Measurements from ENCODE around the gene TMEM63A. TPM values are rescaled to one million over a fixed set of nuclear protein-coding genes. Genes with fewer than 3 reads are reported as not detected.
"Not testable (repeated sequence)": the region's sequence is repeated elsewhere in the genome, so short reads cannot be mapped to it uniquely, and the experiment has no call there.

Gene TMEM63A
- 21.4 and 26.4 TPM in 2 replicates for total RNA-seq (ENCODE audit: low replicate concordance)

- no peak for TF ChIP-seq CTCF (IDR thresholded peaks at IDR 0.05; ENCODE audit: insufficient read depth, low read length)
- DNase-seq (ENCODE audit: low read depth), result peak; percentile 86
- H3K4me3 ChIP-seq (ENCODE audit: low read depth, low read length), result peak within 1 kb of the TSS; percentile 91
These were observed at the start of gene TMEM63A for GRCh38 chr1:225881959-225882693. Gene TMEM63A, minus strand, starts transcription at chr1:225882380. Its CDS starts 4,800 bp downstream, at chr1:225877580.

GRCh38 chr1:225931270-225932136 is 49.3 kb upstream of the TMEM63A start:
- no peak for DNase-seq (ENCODE audit: low read depth)
- no peak overlapping the region for H3K4me3 ChIP-seq (ENCODE audit: low read depth, low read length)
- TF ChIP-seq CTCF (IDR thresholded peaks at IDR 0.05; ENCODE audit: insufficient read depth, low read length), result no peak

GRCh38 chr1:225930566-225930965 is 48.4 kb upstream of the TMEM63A start:
- no peak for TF ChIP-seq CTCF (IDR thresholded peaks at IDR 0.05; ENCODE audit: insufficient read depth, low read length)
- no peak for DNase-seq (ENCODE audit: low read depth)
- H3K4me3 ChIP-seq (ENCODE audit: low read depth, low read length), result no peak overlapping the region

GRCh38 chr1:225929462-225929861 is 47.3 kb upstream of the TMEM63A start:
- not testable (repeated sequence) for H3K4me3 ChIP-seq (ENCODE audit: low read depth, low read length); DNase-seq (ENCODE audit: low read depth)

- no peak for TF ChIP-seq CTCF (IDR thresholded peaks at IDR 0.05; ENCODE audit: insufficient read depth, low read length)
- DNase-seq (ENCODE audit: low read depth), result no peak
- H3K4me3 ChIP-seq (ENCODE audit: low read depth, low read length), result no peak overlapping the region
These were observed 46.3 kb upstream of the TMEM63A start for GRCh38 chr1:225928186-225929175.

GRCh38 chr1:225926551-225927113 is 44.5 kb upstream of the TMEM63A start:
- no peak overlapping the region for H3K4me3 ChIP-seq (ENCODE audit: low read depth, low read length)
- TF ChIP-seq CTCF (IDR thresholded peaks at IDR 0.05; ENCODE audit: insufficient read depth, low read length), result no peak
- no peak for DNase-seq (ENCODE audit: low read depth)
